ENCODE results near the gene PPP1R18.

GRCh38 chr6:30711758-30712380 is 25.4 kb upstream of the PPP1R18 start:
- TF ChIP-seq EZH2phosphoT487 (IDR thresholded peaks at IDR 0.05; ENCODE audit: borderline replicate concordance, low read length) (no peak), CTCF (conservative IDR thresholded peaks at IDR 0.05; ENCODE audit: low read depth, low read length) (no peak), EZH2 (IDR thresholded peaks at IDR 0.05; ENCODE audit: low read length, unreplicated experiment) (no peak)

Data from PC-3 (cell line).